ENCODE measurements around the gene RBP5. TPM values are rescaled to one million over a fixed set of nuclear protein-coding genes. Genes with fewer than 3 reads are reported as not detected.

RBP5 gene
- total RNA-seq, 4 donors from 2014 or later: 0.78 to 9.9 (median 2.2) TPM

GRCh38 chr12:7114008-7114407, 14.7 kb downstream of the RBP5 start:
- no peak overlapping the region for H3K4me3 ChIP-seq
- peak overlapping the region in 1 of 4 donors; percentile 72 for H3K27ac ChIP-seq
- peaks cover 0 to 37% (median 4%) of the 10 kb centered on the region in 3 donors for H3K36me3 ChIP-seq
- WGBS, 2 donors: 85 to 87% methylated on average over 11 of the region's 11 CpGs
- no peaks in the 10 kb centered on the region for H3K27me3 ChIP-seq
- no peak for DNase-seq (ENCODE audit: low spot score in 2 of 2)
- H3K9me3 ChIP-seq: no peaks in the 10 kb centered on the region
- peaks cover 0 to 38% (median 8%) of the 10 kb centered on the region in 4 donors for H3K4me1 ChIP-seq
- TF ChIP-seq CTCF (IDR thresholded peaks at IDR 0.05): no peak
- no peak for TF ChIP-seq POLR2A (IDR thresholded peaks at IDR 0.05)
- no peak for TF ChIP-seq EP300 (IDR thresholded peaks at IDR 0.05)

- H3K9me3 ChIP-seq: no peaks in the 10 kb centered on the region
- TF ChIP-seq CTCF (IDR thresholded peaks at IDR 0.05): peak; percentile 78 to 89 (median 83)
- TF ChIP-seq EP300 (IDR thresholded peaks at IDR 0.05): peak in 1 of 2 donors; percentile 8
- TF ChIP-seq POLR2A (IDR thresholded peaks at IDR 0.05): no peak
- H3K27me3 ChIP-seq: no peaks in the 10 kb centered on the region
- no peak overlapping the region for H3K4me3 ChIP-seq
- DNase-seq (ENCODE audit: low spot score in 2 of 2): no peak
- peaks cover 0 to 38% (median 8%) of the 10 kb centered on the region in 4 donors for H3K4me1 ChIP-seq
- peak overlapping the region in 2 of 4 donors; percentile 36 to 72 for H3K27ac ChIP-seq
- H3K36me3 ChIP-seq: peaks cover 0 to 37% (median 4%) of the 10 kb centered on the region in 3 donors
- WGBS, 2 donors: 43 to 45% methylated on average over 5 of the region's 5 CpGs
These were observed 15.3 kb downstream of the RBP5 start for GRCh38 chr12:7113389-7113871.

GRCh38 chr12:7112041-7112440, 16.6 kb downstream of the RBP5 start:
- DNase-seq (ENCODE audit: low spot score in 2 of 2): no peak
- WGBS, 2 donors: 58 to 62% methylated on average over 4 of the region's 4 CpGs

GRCh38 chr12:7110661-7111060, 18.0 kb downstream of the RBP5 start:
- peaks cover 0 to 20% (median 2%) of the 10 kb centered on the region in 3 donors for H3K36me3 ChIP-seq
- H3K9me3 ChIP-seq: peaks cover 0 to 7% (median 0%) of the 10 kb centered on the region in 4 donors
- H3K27ac ChIP-seq: peak overlapping the region in 1 of 4 donors; percentile 94
- peaks cover 0 to 56% (median 12%) of the 10 kb centered on the region in 4 donors for H3K4me1 ChIP-seq
- no peak for DNase-seq (ENCODE audit: low spot score in 2 of 2)
- WGBS, 2 donors: 87 to 88% methylated on average over 5 of the region's 5 CpGs
- TF ChIP-seq CTCF (IDR thresholded peaks at IDR 0.05) (no peak), EP300 (IDR thresholded peaks at IDR 0.05) (no peak), POLR2A (IDR thresholded peaks at IDR 0.05) (no peak)
- no peaks in the 10 kb centered on the region for H3K27me3 ChIP-seq
- H3K4me3 ChIP-seq: no peak overlapping the region

More at GRCh38 chr12:7112041-7112440, 16.6 kb downstream of the RBP5 start:
- TF ChIP-seq EP300 (IDR thresholded peaks at IDR 0.05): no peak
- TF ChIP-seq POLR2A (IDR thresholded peaks at IDR 0.05): no peak
- TF ChIP-seq CTCF (IDR thresholded peaks at IDR 0.05): no peak
- Histone ChIP-seq H3K4me3 (no peak overlapping the region), H3K36me3 (peaks cover 0 to 24% (median 4%) of the 10 kb centered on the region in 3 donors), H3K4me1 (peaks cover 0 to 47% (median 10%) of the 10 kb centered on the region in 4 donors), H3K9me3 (no peaks in the 10 kb centered on the region), H3K27ac (peak overlapping the region in 2 of 4 donors; percentile 50 to 72), H3K27me3 (no peaks in the 10 kb centered on the region)

- WGBS, 2 donors: 58 to 64% methylated on average over 5 of the region's 5 CpGs
- H3K4me3 ChIP-seq: peak overlapping the region in 3 of 4 donors; percentile 52 to 68 (median 59)
- peak overlapping the region; percentile 61 to 94 (median 92) for H3K27ac ChIP-seq
These were observed 19.1 kb downstream of the RBP5 start for GRCh38 chr12:7109572-7109920.

More at GRCh38 chr12:7109572-7109920, 19.1 kb downstream of the RBP5 start:
- H3K9me3 ChIP-seq: peaks cover 0 to 9% (median 0%) of the 10 kb centered on the region in 4 donors
- no peak for DNase-seq (ENCODE audit: low spot score in 2 of 2)
- TF ChIP-seq POLR2A (IDR thresholded peaks at IDR 0.05): no peak
- no peak for TF ChIP-seq EP300 (IDR thresholded peaks at IDR 0.05)
- TF ChIP-seq CTCF (IDR thresholded peaks at IDR 0.05): no peak
- peaks cover 0 to 56% (median 12%) of the 10 kb centered on the region in 4 donors for H3K4me1 ChIP-seq
- peaks cover 0 to 20% (median 0%) of the 10 kb centered on the region in 3 donors for H3K36me3 ChIP-seq
- H3K27me3 ChIP-seq: no peaks in the 10 kb centered on the region
